ENCODE measurements around the gene NUTM2G.
"Not testable (repeated sequence)": the region's sequence is repeated elsewhere in the genome, so short reads cannot be mapped to it uniquely, and the experiment has no call there.

Gene NUTM2G, protein sequence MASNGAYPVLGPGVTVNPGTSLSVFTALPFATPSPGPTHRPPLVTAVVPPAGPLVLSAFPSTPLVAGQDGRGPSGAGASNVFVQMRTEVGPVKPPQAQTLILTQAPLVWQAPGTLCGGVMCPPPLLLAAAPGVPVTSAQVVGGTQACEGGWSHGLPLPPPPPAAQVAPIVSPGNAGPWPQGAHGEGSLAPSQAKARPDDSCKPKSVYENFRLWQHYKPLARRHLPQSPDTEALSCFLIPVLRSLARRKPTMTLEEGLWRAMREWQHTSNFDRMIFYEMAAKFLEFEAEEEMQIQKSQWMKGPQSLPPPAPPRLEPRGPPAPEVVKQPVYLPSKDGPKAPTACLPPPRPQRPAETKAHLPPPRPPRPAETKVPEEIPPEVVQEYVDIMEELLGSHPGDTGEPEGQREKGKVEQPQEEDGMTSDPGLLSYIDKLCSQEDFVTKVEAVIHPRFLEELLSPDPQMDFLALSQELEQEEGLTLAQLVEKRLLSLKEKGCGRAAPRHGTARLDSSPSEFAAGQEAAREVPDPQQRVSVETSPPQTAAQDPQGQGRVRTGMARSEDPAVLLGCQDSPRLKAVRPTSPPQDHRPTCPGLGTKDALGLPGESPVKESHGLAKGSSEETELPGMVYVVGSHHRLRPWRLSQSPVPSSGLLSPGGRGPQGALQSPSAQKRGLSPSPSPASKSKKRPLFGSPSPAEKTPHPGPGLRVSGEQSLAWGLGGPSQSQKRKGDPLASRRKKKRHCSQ

DNA sequence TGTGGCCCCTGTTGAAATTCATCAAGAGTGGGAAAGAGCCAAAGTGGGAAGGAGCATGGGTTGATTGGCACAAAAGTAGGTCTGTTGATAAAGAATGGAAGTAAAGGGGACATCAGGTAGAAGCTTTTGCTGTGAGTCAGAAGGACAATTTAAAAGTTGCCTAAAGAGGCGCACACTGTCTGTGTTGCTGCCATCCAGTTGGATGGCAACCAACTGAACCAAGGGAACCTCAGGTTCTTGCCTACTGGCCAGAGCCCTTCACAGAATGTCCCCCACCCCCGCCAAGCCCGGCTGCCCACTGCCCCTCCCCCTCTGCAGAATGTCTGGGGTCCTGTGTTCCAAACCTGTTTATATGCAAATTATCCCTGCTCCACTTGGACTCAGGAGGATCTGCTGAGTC lies at the start of gene NUTM2G:
Gene NUTM2G, plus strand, starts transcription at position 301 of the 400 bp plus-strand sequence. CDS start 182 bp downstream, outside the sequence.
- not testable (repeated sequence) for DNase-seq (ENCODE audit: low read depth in 2 of 3, low spot score in 2 of 3)

DNA sequence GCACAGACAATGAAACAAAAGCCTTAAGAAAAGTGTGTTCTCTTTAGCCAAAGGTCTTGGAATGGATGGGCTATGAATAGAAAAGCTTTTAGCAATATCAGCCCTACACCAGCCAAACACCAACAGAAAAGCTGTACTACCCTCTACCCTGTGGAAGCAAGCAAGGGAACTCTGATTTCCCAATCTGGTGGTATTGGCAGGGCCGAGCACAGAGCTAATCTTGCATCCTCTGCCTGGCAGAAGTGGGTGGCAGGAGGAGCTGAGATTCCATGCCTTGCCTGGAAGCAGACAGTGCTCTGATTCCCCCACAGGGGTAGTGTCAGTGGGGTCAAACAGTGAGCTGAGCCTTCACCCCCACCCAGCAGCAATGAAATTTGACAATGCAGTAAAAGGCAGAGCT lies 44.7 kb upstream of the NUTM2G start:
- DNase-seq (ENCODE audit: low read depth in 2 of 3, low spot score in 2 of 3), result no peak

DNA sequence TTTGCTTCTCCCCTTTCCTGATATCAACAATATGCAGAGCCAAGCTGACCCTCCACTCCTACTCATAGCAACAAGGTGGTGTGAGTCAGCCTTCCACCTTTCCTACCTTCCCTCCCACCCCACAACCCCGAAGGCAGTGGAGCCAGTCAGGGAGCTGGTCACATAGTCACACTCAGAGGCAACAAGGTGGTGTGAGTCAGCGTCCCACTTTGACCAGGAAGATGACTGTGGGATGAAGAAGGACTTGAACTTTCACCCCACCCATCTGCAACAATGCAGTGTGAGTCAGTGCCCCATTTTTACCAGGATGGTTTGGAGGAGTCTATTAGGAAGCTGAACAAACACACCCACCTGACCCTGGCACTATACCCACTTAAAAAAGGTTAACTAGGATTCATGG lies 44.2 kb upstream of the NUTM2G start:
- DNase-seq (ENCODE audit: low read depth in 2 of 3, low spot score in 2 of 3), result no peak

DNA sequence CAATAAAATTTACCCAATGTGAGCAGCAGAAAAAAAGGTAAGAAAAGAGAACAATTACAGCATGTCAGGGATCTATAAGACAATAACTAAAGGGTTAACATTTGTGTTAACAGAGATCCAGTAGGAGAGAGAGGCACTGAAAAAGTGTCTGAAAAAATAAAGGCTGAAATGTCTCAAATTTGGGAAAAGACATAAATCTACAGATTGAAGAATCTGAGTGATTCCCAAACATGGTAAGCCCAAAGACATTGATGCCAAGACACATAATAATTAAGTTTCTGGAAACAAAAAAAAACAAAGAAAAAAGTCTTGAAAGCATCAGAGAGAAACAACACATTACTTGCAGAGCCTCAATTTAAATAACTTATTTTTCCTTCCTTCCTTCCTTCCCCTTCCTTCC lies 43.2 kb upstream of the NUTM2G start:
- no peak for DNase-seq (ENCODE audit: low read depth in 2 of 3, low spot score in 2 of 3)

DNA sequence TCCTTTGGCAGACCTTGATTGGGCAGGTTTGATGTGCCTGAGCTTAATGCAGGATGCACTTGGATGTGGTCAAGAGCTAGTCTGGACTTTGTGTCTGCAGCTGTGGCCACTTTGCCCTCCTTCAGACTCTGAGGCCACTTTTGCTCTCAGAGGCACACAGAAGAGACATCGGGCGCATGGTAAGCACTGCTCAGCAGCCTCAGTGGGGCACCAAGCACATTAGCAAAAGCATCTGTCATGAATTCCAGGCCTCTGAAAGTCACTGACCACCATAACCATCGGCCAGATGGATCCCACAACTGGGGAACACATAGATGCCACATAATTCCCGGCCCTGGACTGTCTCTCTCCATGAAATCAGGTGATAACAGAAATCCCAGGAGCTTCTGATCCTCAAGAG lies 40.1 kb upstream of the NUTM2G start:
- no peak for DNase-seq (ENCODE audit: low read depth in 2 of 3, low spot score in 2 of 3)

DNA sequence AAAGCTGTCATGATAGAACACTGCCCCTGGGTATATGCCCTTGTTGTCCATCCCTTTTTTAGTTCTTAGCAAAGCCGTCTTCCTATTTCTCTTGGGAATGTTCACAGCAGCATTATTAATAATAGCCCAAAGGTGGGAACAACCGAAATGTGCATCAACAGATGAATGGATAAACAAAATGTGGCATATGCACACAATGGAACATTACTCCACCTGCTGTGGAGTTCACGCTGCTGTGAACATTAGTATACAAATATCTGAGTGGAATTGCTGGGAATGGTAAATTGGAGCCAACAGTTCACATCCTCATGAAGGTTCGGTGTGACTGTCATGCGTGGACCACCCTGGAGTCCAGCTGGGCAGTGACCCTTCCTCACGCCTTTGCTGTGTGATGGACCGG lies 36.5 kb upstream of the NUTM2G start:
- DNase-seq (ENCODE audit: low read depth in 2 of 3, low spot score in 2 of 3), result no peak

DNA sequence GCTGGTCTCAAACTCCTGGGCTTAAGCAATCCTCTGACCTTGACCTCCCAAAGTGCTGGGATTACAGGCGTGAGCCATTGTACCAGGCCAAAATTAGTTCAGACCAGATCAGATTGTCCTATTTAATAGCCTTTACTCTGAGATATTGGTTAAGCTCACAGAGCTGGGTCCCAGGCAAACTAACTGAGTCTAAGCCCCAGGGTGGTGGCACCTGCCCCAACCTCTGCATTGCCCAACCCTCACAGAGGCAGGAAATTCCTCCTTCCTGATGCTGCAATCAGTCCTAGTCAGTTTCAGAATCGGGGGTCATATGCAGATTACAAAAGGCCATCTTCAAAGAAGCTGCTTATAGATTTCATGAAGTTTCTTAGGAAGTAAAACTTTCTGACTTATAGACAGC lies 28.6 kb upstream of the NUTM2G start:
- DNase-seq (ENCODE audit: low read depth in 2 of 3, low spot score in 2 of 3), result not testable (repeated sequence)

DNA sequence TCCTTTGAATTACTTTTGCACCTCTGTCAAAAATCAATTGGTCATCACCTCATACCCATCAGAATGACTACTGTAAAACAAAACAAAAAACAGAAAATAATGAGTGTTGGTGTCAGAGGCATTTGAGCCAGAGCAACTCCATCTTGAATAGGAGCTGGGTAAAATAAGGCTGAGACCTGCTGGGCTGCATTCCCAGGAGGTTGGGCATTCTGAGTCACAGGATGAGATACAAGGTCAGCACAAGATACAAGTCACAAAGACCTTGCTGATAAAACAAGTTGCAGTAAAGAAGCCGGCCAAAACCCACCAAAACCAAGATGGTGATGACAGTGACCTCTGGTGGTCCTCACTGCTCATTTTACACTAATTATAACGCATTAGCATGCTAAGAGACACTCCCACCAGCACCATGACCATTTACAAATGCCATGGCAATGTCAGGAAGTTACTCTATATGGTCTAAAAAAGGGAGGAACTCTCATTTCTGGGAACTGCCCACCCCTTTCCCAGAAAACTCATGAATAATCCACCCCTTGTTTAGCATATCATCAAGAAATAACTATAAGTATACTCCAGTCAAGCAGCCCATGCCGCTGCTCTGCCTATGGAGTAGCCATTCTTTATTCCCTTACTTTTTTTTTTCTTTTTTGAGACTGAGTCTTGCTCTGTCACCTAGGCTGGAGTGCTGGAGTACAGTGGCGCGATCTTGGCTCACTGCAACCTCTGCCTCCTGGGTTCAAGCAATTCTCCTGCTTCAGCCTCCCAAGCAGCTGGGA lies 23.5 kb upstream of the NUTM2G start:
- not testable (repeated sequence) for DNase-seq (ENCODE audit: low read depth in 2 of 3, low spot score in 2 of 3)

DNA sequence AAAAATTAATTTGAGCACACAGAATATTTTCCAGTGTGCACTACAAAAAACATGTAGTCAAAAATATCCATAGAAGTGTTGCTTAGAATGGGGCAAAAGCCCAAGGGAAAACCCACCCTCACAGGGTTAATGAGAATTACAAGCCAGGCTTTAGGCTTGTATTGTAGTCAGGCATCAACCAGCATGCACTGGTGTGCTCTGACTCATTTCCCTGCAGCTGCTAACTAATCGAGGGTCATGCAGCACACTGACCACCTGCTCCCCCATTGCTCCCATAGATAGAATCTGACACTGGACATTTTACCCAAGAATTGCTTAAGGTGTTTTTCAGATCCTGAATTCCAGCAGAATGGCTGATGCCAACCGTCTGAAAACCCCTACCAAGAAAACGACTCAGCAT lies 20.2 kb upstream of the NUTM2G start:
- DNase-seq (ENCODE audit: low read depth in 2 of 3, low spot score in 2 of 3), result not testable (repeated sequence)

DNA sequence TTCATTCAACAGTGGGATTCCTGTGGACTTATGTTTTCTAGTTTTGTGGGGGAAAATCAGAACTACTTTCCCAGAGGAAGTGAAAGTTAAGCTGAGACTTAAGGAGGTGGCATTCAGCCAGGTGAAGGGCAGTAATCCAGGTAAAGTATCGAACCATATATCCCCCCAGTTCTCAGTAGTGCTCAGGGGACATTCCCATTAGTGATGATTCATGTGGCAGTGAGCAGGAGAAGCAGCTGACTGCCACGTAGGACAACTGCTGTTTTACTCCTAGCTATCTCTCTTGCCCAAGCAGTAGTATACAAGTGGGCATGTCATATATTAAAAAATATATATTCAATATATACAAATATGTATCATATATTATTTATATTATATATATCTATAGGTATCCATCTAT lies 13.1 kb upstream of the NUTM2G start:
- DNase-seq (ENCODE audit: low read depth in 2 of 3, low spot score in 2 of 3), result not testable (repeated sequence)

DNA sequence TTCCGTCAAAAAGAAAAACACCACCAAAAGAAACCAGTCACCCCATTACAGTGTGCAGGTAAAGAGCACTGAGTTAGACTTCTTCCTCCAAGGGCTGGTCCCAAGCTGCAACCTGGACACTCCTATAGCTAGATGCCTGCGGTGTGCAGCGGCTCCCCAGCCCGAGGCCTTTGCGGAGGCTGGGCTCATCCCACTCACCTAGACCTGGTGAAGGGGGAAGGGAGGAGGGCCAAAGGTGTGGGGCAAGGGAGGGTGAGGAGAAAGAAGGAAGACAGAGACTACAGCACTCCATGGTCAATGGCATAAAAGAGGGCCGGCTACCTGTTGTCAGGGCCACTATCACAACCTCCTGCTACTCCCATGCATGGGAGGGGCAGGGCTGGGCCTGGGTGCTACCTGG lies 12.1 kb upstream of the NUTM2G start:
- DNase-seq (ENCODE audit: low read depth in 2 of 3, low spot score in 2 of 3), result not testable (repeated sequence)

DNA sequence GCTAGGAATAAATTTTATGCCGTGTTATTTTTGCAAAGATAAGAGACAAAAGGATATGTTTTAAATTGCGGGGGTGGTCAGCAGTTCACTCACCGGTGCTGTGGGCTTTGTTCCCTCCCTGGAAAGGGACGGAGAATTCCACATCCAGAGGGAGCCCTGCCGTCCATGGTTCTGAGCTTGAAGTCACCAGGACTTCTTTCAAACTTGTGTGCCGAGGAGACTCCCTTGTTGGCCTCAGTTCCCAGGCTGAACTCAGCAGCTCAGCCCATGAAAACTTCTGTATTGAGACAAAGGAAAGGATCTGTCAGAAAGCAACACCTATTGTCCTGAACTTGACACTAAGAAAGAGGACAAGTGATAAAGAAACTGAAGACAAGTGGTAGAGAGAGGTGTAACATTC lies 10.1 kb upstream of the NUTM2G start:
- not testable (repeated sequence) for DNase-seq (ENCODE audit: low read depth in 2 of 3, low spot score in 2 of 3)

DNA sequence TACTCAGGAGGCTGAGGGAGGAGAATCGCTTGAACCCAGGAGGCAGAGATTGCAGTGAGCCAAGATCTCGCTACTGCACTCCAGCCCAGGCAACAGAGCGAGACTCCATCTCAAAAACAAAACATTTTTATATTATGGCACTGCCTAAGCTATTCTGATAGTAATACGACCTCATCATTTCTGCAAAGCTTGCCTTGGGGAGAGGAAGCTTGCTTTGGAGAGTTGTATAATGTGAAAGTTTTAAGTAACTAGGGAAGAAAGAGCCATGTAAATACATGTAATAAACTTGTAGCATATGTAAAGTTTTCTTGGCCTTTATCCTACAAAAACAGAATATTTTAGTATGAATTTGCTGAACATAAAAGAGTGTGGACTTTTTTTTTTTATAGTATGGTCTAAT lies 7.8 kb upstream of the NUTM2G start:
- DNase-seq (ENCODE audit: low read depth in 2 of 3, low spot score in 2 of 3), result not testable (repeated sequence)

DNA sequence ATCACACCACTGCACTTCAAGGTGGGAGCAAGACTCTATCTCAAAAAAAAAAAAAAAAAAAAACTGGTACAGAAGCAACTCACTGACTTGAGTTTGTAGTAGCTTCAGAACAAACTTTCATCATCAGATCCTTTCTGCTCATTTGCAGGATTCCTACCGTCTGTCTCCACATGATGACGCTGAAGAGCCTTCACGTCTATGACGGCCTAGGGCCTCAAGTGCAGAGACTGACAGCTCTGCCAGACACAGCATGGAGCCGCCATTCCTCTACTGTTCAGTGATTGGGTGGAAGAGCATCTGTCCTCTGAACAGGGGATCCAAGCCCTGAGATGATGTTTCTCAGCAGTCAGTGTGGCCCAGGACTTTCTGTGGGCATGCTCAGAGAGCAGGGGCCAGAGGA lies 3.1 kb upstream of the NUTM2G start:
- not testable (repeated sequence) for DNase-seq (ENCODE audit: low read depth in 2 of 3, low spot score in 2 of 3)

DNA sequence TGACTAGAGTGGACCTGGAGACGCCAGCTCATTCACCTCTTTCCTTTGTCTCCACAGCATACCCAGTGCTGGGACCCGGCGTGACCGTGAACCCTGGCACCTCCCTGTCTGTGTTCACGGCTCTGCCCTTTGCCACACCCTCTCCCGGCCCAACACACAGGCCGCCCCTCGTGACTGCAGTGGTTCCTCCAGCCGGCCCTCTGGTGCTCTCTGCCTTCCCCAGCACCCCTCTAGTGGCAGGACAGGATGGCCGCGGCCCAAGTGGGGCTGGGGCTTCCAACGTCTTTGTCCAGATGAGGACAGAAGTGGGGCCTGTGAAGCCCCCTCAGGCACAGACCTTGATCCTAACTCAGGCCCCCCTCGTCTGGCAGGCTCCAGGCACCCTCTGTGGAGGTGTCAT lies 3.0 kb downstream of the NUTM2G start:
- not testable (repeated sequence) for DNase-seq (ENCODE audit: low read depth in 2 of 3, low spot score in 2 of 3)

DNA sequence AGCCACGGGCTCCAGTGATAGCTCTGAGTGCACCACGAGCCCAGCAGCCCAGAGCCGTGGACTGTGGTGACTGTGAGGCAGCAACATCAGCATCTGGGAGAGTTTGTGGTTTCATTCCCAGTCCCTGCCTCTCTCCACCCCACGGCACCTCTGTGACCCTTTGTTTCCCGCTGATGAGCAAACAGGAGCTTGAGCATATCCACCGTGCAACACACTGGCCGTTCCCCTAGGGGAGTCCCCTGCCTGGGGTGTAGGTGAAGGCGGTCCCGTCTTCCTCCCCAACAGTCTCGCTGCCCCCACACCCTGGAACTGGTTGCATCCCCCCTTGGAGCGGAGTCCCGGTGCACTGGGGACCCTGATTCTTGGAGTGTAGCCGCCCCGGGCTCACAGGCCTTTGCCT lies 5.5 kb downstream of the NUTM2G start:
- not testable (repeated sequence) for DNase-seq (ENCODE audit: low read depth in 2 of 3, low spot score in 2 of 3)

DNA sequence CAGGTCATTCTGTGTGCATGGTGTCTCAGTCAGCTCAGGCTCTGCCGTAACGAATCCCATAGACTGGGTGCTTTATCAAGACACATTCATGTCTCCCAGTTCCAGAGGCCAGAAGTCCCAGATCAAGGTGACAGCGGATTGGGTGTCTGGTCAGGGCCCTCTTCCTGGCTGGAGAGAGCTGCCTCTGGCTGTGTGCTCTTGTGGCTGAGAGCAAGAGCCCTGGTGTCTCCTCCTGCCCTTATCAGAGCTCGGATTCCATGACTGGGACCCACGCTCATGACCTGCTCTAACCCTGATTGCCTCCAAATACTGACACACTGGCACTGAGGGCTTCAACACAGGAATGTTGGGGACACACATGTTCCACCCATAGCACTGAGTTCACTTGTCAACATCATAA lies 6.1 kb downstream of the NUTM2G start:
- not testable (repeated sequence) for DNase-seq (ENCODE audit: low read depth in 2 of 3, low spot score in 2 of 3)

DNA sequence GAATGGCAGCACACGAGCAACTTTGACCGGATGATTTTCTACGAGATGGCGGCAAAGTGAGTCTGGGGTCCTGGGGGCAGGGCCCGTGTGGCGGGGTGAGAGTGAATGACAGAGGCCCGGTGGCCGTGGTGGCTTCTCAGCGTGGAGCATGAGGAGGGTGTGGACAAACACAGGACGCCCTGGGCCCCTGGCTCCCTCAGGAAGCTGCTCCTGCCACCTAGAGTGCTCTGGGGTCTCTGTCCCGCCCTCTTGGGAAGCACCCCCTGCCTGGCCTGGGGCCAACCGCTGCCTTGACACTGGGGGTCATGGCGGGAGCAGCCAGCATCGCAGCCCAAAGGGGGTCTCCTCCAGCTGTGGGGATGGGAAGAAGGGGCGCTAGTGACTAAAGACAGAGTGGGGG lies 6.8 kb downstream of the NUTM2G start:
- DNase-seq (ENCODE audit: low read depth in 2 of 3, low spot score in 2 of 3), result not testable (repeated sequence)

DNA sequence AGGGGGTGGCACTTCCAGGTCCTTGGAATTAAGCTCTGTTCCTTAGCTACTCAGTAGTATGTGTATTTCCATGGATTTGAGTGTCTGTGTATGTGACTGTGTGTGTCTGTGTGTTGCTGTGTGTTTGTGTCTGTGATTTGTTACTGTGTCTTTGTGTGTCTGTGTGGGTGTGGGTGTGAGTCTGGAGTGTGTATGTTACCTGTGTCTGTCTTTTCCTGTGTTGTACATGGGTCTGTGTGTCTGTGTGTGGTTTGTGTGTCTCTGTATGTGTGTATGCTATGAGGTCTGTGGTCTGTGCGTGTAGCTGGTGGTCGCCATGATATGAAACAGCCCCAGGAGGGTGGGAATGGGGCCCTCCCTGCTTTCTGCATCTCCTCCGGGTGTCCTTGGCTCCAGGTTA lies 8.8 kb downstream of the NUTM2G start:
- DNase-seq (ENCODE audit: low read depth in 2 of 3, low spot score in 2 of 3), result not testable (repeated sequence)

DNA sequence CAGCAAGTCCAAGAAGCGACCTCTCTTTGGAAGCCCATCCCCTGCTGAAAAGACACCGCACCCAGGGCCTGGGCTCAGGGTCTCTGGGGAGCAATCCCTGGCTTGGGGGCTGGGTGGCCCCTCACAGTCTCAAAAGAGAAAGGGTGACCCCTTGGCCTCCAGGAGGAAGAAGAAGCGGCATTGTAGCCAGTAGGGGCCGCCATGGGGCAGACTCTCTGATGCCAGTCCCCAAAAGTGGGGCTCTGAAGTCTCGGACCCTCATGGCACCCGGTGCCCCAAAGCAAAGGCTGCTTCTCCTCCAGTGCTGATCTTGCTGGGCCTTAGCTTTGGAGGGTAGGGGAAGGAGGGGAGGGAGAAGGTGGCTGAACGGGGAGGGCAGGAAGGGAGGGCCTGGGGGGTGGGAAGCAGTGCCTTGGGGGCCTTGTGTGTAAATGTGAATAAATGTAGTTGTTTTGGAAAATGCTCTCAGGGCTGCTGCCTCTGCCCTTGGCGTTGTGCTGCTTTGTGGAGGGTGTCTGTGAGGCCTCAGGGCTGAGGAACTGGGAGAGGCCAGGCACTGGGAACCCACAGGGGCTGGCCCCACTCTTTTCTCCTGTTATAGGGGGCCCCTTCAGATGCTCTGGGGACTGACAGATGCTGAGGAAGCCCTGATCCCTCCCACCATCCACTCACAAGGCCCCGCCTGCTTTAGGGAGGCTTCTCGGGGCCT lies 10.5 kb downstream of the NUTM2G start:
- not testable (repeated sequence) for DNase-seq (ENCODE audit: low read depth in 2 of 3, low spot score in 2 of 3)

DNA sequence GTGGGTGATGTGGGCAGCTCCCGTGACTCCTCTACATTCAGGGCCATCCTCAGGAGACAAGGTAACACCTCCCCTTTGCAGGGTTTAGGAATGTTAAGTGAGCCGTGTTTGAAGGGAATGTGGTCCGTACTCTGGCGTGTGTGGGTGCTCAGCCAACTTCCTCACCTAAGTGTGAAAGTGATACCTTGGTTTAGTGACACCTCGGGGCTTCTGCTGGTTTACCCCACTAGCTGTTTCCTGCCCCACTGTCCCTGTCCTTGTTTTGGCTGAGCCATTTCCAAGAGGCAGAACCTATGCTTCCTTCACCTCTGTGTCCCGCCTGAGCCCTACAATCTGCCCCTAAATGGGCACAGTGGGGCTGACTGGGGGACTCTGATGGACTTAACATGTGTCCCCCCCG lies 12.3 kb downstream of the NUTM2G start:
- DNase-seq (ENCODE audit: low read depth in 2 of 3, low spot score in 2 of 3), result not testable (repeated sequence)
